Astrocyte (in vitro differentiated cells and primary cell): ENCODE data around the gene SLC13A5. TPM values are rescaled to one million over a fixed set of nuclear protein-coding genes. Genes with fewer than 3 reads are reported as not detected.

Experiments used
- DNase-seq: peaks from one replicate; pipeline ENCODE4 v3.0.0-alpha.2; 2010; ENCODE audit warnings: low read depth
- FAIRE-seq: peaks from 2 replicates; lab custom pipeline; 2011; peaks lifted over from hg19 to GRCh38; lab: Jason Lieb, UNC
- H2AFZ ChIP-seq: 2 replicates; pipeline ENCODE4 v1.6.0; 2012; ENCODE audit warnings: low read depth, low read length, inconsistent platforms
- H3K27ac ChIP-seq: 2 replicates; pipeline ENCODE4 v1.5.1; 2011; ENCODE audit warnings: low read depth, low read length, inconsistent platforms
- H3K27me3 ChIP-seq: 2 replicates; pipeline ENCODE4 v1.6.0; 2011; ENCODE audit warnings: low read length, inconsistent platforms; ENCODE audit not compliant: insufficient read depth
- H3K36me3 ChIP-seq: 2 replicates; pipeline ENCODE4 v1.5.1; 2011; ENCODE audit warnings: low read length, inconsistent platforms; ENCODE audit not compliant: insufficient read depth
- H3K4me1 ChIP-seq: 2 replicates; pipeline ENCODE4 v1.5.1; 2011; ENCODE audit warnings: low read length, inconsistent platforms; ENCODE audit not compliant: insufficient read depth
- H3K4me2 ChIP-seq: 2 replicates; pipeline ENCODE4 v1.6.0; 2012; ENCODE audit warnings: low read length, inconsistent platforms
- H3K4me3 ChIP-seq: 2 replicates; pipeline ENCODE4 v1.5.1; 2011; ENCODE audit warnings: low read depth, mild to moderate bottlenecking, low read length, inconsistent platforms; ENCODE audit not compliant: insufficient read depth
- H3K79me2 ChIP-seq: 2 replicates; pipeline ENCODE4 v1.6.0; 2012; ENCODE audit warnings: mild to moderate bottlenecking, low read length, inconsistent platforms; ENCODE audit not compliant: insufficient read depth
- H3K9ac ChIP-seq: 2 replicates; pipeline ENCODE4 v1.6.0; 2012; ENCODE audit warnings: mild to moderate bottlenecking, low read length, inconsistent platforms
- H3K9me3 ChIP-seq: 2 replicates; pipeline ENCODE4 v1.5.1; 2012; ENCODE audit warnings: low read depth, mild to moderate bottlenecking, low read length, inconsistent platforms; ENCODE audit not compliant: insufficient read depth
- H4K20me1 ChIP-seq: 2 replicates; pipeline ENCODE4 v1.6.0; 2012; ENCODE audit warnings: low read length, inconsistent platforms; ENCODE audit not compliant: insufficient read depth
- H3K27ac Mint-ChIP-seq: one replicate; pipeline ENCODE4 v1.8.0; 2021; ENCODE audit warnings: mild to moderate bottlenecking, mixed read lengths; ENCODE audit not compliant: unreplicated experiment
- H3K27me3 Mint-ChIP-seq: one replicate; pipeline ENCODE4 v1.8.0; 2021; ENCODE audit warnings: low read depth, mixed read lengths; ENCODE audit not compliant: unreplicated experiment
- H3K36me3 Mint-ChIP-seq: one replicate; pipeline ENCODE4 v1.8.0; 2021; ENCODE audit warnings: low read depth, mixed read lengths; ENCODE audit not compliant: unreplicated experiment
- H3K4me1 Mint-ChIP-seq: one replicate; pipeline ENCODE4 v1.8.0; 2021; ENCODE audit warnings: low read depth, mixed read lengths; ENCODE audit not compliant: unreplicated experiment
- H3K4me3 Mint-ChIP-seq: one replicate; pipeline ENCODE4 v1.8.0; 2021; ENCODE audit warnings: mild to moderate bottlenecking, moderate library complexity, mixed read lengths; ENCODE audit not compliant: unreplicated experiment
- H3K9me3 Mint-ChIP-seq: one replicate; pipeline ENCODE4 v1.8.0; 2021; ENCODE audit warnings: mild to moderate bottlenecking, mixed read lengths; ENCODE audit not compliant: unreplicated experiment
- EZH2 ChIP-seq: IDR thresholded peaks from 2 replicates; pipeline ENCODE4 v1.6.1; 2012; ENCODE audit warnings: mild to moderate bottlenecking, low read length, inconsistent platforms; ENCODE audit not compliant: insufficient read depth
- total RNA-seq: library from RNA; stranded (reverse); gene quantifications from 2 replicates; pipeline ENCODE4 v1.2.1, GENCODE V29; 2021
- TF ChIP-seq, protein P1 (sequence below): IDR thresholded peaks from 2 replicates; pipeline ENCODE4 v1.5.1; 2011; ENCODE audit warnings: low read depth, mild to moderate bottlenecking, inconsistent platforms, low read length, moderate library complexity; ENCODE audit not compliant: insufficient read depth

SLC13A5 gene
- total RNA-seq, 1 donor from 2014 or later, result 6.9 TPM

DNA sequence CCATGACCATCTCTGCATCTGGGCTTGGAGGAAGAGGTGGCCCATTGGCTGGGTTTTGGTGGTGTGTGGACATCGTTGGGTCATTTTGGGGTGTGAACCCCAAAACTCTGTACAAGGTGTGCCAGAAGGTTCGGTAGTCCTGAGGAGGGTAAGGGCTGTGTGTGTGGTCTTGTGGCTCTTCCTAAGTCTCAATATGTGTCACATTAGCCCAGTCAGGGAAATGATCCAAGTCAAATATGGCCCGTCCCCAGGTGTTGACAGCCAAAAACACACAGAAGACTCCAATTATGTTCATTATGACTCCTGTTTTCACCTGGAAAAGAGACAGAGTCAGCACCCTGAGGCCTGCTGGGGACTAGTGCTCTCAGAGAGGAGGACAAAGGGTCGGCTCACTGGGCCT is 27.1 kb downstream of the SLC13A5 start:
- H3K27me3 ChIP-seq, result peaks cover 1% of the 10 kb centered on the region
- no peaks in the 10 kb centered on the region for H4K20me1 ChIP-seq
- no peak overlapping the region for H2AFZ ChIP-seq
- Mint-ChIP-seq H3K9me3 (peaks cover 4% of the 10 kb centered on the region), H3K27ac (no peak overlapping the region), H3K36me3 (peaks cover 1% of the 10 kb centered on the region), H3K27me3 (peaks cover 56% of the 10 kb centered on the region), H3K4me3 (no peak overlapping the region), H3K4me1 (peaks cover 4% of the 10 kb centered on the region)
- no peaks in the 10 kb centered on the region for H3K36me3 ChIP-seq
- H3K4me2 ChIP-seq, result no peak overlapping the region
- H3K9ac ChIP-seq, result no peak overlapping the region
- FAIRE-seq (no peak), DNase-seq (no peak)
- H3K4me3 ChIP-seq, result no peak overlapping the region
- no peaks in the 10 kb centered on the region for H3K79me2 ChIP-seq
- no peak for TF ChIP-seq EZH2
- TF ChIP-seq, protein P1, sequence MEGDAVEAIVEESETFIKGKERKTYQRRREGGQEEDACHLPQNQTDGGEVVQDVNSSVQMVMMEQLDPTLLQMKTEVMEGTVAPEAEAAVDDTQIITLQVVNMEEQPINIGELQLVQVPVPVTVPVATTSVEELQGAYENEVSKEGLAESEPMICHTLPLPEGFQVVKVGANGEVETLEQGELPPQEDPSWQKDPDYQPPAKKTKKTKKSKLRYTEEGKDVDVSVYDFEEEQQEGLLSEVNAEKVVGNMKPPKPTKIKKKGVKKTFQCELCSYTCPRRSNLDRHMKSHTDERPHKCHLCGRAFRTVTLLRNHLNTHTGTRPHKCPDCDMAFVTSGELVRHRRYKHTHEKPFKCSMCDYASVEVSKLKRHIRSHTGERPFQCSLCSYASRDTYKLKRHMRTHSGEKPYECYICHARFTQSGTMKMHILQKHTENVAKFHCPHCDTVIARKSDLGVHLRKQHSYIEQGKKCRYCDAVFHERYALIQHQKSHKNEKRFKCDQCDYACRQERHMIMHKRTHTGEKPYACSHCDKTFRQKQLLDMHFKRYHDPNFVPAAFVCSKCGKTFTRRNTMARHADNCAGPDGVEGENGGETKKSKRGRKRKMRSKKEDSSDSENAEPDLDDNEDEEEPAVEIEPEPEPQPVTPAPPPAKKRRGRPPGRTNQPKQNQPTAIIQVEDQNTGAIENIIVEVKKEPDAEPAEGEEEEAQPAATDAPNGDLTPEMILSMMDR, result no peak
- no peak overlapping the region for H3K27ac ChIP-seq
- no peaks in the 10 kb centered on the region for H3K4me1 ChIP-seq
- H3K9me3 ChIP-seq, result no peaks in the 10 kb centered on the region

DNA sequence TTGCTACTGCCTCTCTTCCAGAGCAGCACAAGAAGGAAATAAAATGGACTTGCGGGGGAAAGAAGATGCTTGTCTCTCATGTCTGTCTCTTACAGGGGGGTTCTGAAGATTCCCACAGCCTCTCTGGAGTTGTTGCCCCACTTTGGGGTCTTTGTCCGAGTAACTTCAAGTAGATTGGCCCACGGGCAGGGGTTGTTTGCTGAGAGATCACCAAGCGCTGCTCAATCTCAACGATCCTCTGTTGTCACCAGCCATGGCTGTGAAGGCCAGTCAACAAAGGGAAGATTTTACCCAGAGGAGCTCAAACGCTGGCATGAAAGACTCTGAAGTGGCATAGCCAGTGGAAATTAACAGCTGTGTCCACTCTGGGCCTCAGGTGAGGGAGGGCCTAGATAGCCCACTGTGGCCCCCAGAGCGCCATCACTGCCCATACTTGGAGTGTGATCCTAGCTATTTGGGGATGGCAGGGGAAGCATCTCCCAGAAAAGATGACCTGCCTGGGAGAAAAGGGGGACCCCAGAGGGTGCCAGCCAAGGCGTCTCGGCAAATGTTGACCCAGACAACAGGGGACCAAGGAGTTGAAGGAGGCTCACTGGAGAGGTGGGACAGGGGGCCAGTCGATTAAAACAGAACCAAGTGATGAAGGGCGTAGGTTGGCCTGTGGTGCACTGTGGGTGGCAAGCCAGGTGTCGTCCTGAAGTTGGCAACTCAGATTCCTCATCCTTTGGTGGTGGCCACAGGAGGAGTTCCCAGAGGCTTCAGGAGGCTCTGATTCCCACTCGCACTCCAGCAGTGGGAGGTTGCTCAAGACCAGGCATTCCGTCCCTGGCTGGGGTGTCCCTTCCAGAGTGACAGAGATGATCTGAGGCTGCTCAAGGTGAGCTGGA is 28.0 kb downstream of the SLC13A5 start:
- H3K27ac ChIP-seq, result no peak overlapping the region
- no peaks in the 10 kb centered on the region for H3K79me2 ChIP-seq
- no peaks in the 10 kb centered on the region for H3K9me3 ChIP-seq
- H3K4me1 ChIP-seq, result no peaks in the 10 kb centered on the region
- no peaks in the 10 kb centered on the region for H3K36me3 ChIP-seq
- no peaks in the 10 kb centered on the region for H4K20me1 ChIP-seq
- H3K9ac ChIP-seq, result no peak overlapping the region
- FAIRE-seq (no peak), DNase-seq (no peak)
- peaks cover 3% of the 10 kb centered on the region for H3K9me3 Mint-ChIP-seq
- H3K36me3 Mint-ChIP-seq, result no peaks in the 10 kb centered on the region
- H3K4me1 Mint-ChIP-seq, result peaks cover 6% of the 10 kb centered on the region
- H3K4me3 Mint-ChIP-seq, result no peak overlapping the region
- peak overlapping the region; percentile 26 for H3K27ac Mint-ChIP-seq
- peaks cover 2% of the 10 kb centered on the region for H3K27me3 ChIP-seq
- no peak overlapping the region for H3K4me2 ChIP-seq
- peaks cover 55% of the 10 kb centered on the region for H3K27me3 Mint-ChIP-seq
- TF ChIP-seq EZH2, result no peak
- TF ChIP-seq, protein P1, result no peak
- H2AFZ ChIP-seq, result no peak overlapping the region
- no peak overlapping the region for H3K4me3 ChIP-seq

GRCh38 chr17:6684460-6684783 is 28.7 kb downstream of the SLC13A5 start:
- Mint-ChIP-seq H3K27ac (no peak overlapping the region), H3K9me3 (peaks cover 3% of the 10 kb centered on the region), H3K4me3 (no peak overlapping the region), H3K36me3 (no peaks in the 10 kb centered on the region), H3K4me1 (peaks cover 6% of the 10 kb centered on the region), H3K27me3 (peaks cover 55% of the 10 kb centered on the region)
- no peaks in the 10 kb centered on the region for H3K79me2 ChIP-seq
- H4K20me1 ChIP-seq, result no peaks in the 10 kb centered on the region
- DNase-seq (no peak), FAIRE-seq (no peak)
- H3K4me3 ChIP-seq, result no peak overlapping the region
- H3K27me3 ChIP-seq, result peaks cover 2% of the 10 kb centered on the region
- no peak overlapping the region for H3K27ac ChIP-seq
- TF ChIP-seq, protein P1, result no peak
- no peak for TF ChIP-seq EZH2
- H3K4me2 ChIP-seq, result no peak overlapping the region
- no peaks in the 10 kb centered on the region for H3K9me3 ChIP-seq
- no peaks in the 10 kb centered on the region for H3K36me3 ChIP-seq
- H3K9ac ChIP-seq, result no peak overlapping the region
- no peaks in the 10 kb centered on the region for H3K4me1 ChIP-seq
- H2AFZ ChIP-seq, result no peak overlapping the region
